ENCODE data around the gene MXD4.
A peak's percentile ranks its signal among the peaks of the same experiment; 100 is the strongest.
"Not testable (repeated sequence)": the region's sequence is repeated elsewhere in the genome, so short reads cannot be mapped to it uniquely, and the experiment has no call there.

MXD4 gene

GRCh38 chr4:2219233-2219760, 42.6 kb downstream of the MXD4 start:
- no peak for DNase-seq

DNA sequence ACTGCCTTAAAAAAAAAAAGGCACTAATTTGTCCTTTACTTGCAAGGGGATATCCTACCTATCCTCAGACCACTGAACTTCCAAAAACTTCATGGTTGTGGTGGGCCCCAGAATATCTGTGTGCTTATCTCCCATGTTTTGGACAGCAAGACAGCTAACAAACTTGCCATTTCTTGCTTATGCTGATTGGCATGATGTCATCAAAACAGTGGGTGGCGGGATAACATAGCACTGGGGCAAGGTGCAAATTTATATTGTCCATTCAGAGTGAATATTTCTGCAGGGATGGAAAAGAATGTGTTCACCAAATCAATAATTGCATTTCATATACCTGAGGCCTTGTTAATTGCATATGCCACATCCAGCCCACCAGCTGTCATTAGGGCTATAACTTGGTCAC, 43.5 kb downstream of the MXD4 start:
- DNase-seq, result peak in 1 of 2 donors; percentile 11

- no peak for DNase-seq
Observed at GRCh38 chr4:2217726-2218125, 44.2 kb downstream of the MXD4 start.

GRCh38 chr4:2212831-2213230, 49.1 kb downstream of the MXD4 start:
- DNase-seq, result no peak

DNA sequence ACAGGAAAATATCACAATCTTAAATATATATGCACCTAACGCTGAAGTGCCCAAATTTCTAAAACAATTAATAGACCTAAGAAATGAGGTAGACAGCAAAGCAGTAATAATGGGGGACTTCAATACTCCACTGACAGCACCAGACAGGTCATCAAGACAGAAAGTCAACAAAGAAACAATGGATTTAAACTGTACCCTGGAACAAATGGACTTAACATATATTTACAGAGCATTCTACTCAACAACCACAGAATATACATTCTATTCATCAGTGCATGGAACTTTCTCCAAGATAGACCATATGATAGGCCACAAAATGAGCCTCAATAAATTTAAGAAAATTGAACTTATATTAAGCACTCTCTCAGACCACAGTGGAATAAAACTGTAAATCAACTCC, 59.1 kb downstream of the MXD4 start:
- not testable (repeated sequence) for DNase-seq
